GM23338 (cell line): Measurements from ENCODE around the gene USH1G.

Experiments used
- CREB1 ChIP-seq: fragments of 250-450 bp; sonication (Bioruptor Pico); IDR thresholded peaks from 2 replicates; pipeline ENCODE4 v1.5.0; 2020; ENCODE audit warnings: low read depth, mild to moderate bottlenecking, moderate library complexity
- EZH2 ChIP-seq: fragments of 200-600 bp; sonication (generic); IDR thresholded peaks from one replicate; pipeline ENCODE4 v1.8.0; 2017; ENCODE audit warnings: antibody characterized with exemption, mild to moderate bottlenecking, low read depth; ENCODE audit not compliant: unreplicated experiment
- EZH2phosphoT487 ChIP-seq: fragments of 200-600 bp; sonication (generic); IDR thresholded peaks from one replicate; pipeline ENCODE4 v1.8.1; 2018; ENCODE audit warnings: antibody characterized with exemption; ENCODE audit not compliant: unreplicated experiment
- JUNB ChIP-seq: IDR thresholded peaks from one replicate; pipeline ENCODE4 v1.6.1; 2016; ENCODE audit warnings: antibody characterized with exemption; ENCODE audit not compliant: unreplicated experiment
- POLR2AphosphoS5 ChIP-seq: IDR thresholded peaks from 2 replicates; pipeline ENCODE4 v1.6.1; 2016; ENCODE audit warnings: antibody characterized with exemption, low read depth
- STAT1 ChIP-seq: IDR thresholded peaks from one replicate; pipeline ENCODE4 v1.6.1; 2016; ENCODE audit warnings: antibody characterized with exemption; ENCODE audit not compliant: unreplicated experiment
- ZNF331 ChIP-seq: fragments of 250-450 bp; sonication (Bioruptor Pico); IDR thresholded peaks from 2 replicates; pipeline ENCODE4 v1.5.0; 2020; ENCODE audit warnings: low read depth, mild to moderate bottlenecking, moderate library complexity
- TF ChIP-seq, protein P1 (sequence below), 2 experiments: fragments of 200-600 bp in 1 of 2; sonication (generic) in 1 of 2; conservative IDR thresholded peaks; 2 replicates each; pipeline versions ENCODE4 v1.5.1 to v1.6.1; 2016 to 2017; ENCODE audit warnings: antibody characterized with exemption in 2 of 2, low read depth in 2 of 2, mild to moderate bottlenecking in 2 of 2, moderate library complexity in 1 of 2
- TF ChIP-seq, protein P2 (sequence below): IDR thresholded peaks from 2 replicates; pipeline ENCODE4 v1.6.1; 2016; ENCODE audit warnings: antibody characterized with exemption
- TF ChIP-seq, protein P3 (sequence below): IDR thresholded peaks from one replicate; pipeline ENCODE4 v1.6.1; 2018; ENCODE audit warnings: antibody characterized with exemption; ENCODE audit not compliant: unreplicated experiment

DNA sequence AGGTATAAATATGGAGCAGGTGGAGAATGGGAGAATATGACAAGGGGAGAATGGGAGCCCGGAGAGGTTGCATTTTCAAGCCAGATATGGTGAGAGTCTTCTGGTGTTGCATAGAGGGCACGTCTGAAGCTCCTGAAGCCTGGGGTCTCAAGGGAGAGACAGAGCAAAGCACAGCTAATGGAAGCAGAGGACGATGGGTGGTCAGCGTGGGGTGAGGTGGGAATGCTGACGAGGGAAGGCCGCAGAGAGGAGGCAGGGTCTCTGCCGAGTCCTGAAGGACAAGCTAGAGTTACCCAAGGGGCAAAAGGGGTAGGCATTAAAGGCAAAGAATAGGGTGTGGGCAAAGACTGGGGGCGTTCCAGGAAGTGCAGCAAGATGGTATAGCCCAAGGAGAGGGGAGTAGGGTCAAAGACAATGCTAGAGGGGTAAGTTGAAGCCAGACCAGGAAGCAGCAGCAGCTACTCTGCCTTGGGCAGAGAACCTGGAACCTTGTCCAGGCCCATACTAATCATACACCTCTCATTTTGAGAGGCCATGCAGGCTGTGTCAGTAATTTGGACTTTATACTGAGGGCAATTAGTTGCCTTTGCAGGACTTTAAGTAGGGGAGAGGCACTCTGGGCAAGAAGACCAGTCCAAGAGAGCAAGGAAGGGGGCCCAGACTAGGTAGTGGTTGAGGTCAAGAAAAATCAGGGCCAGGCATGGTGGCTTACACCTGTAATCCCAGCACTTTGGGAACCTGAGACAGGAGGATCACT is 15.3 kb upstream of the USH1G start:
- TF ChIP-seq EZH2phosphoT487 (no peak), EZH2 (no peak), CREB1 (CRISPR knock-in tag) (no peak), STAT1 (no peak), POLR2AphosphoS5 (no peak), JUNB (no peak), ZNF331 (CRISPR knock-in tag) (no peak)
- TF ChIP-seq, protein P1, sequence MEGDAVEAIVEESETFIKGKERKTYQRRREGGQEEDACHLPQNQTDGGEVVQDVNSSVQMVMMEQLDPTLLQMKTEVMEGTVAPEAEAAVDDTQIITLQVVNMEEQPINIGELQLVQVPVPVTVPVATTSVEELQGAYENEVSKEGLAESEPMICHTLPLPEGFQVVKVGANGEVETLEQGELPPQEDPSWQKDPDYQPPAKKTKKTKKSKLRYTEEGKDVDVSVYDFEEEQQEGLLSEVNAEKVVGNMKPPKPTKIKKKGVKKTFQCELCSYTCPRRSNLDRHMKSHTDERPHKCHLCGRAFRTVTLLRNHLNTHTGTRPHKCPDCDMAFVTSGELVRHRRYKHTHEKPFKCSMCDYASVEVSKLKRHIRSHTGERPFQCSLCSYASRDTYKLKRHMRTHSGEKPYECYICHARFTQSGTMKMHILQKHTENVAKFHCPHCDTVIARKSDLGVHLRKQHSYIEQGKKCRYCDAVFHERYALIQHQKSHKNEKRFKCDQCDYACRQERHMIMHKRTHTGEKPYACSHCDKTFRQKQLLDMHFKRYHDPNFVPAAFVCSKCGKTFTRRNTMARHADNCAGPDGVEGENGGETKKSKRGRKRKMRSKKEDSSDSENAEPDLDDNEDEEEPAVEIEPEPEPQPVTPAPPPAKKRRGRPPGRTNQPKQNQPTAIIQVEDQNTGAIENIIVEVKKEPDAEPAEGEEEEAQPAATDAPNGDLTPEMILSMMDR (conservative IDR thresholded peaks at IDR 0.05; ENCODE audit: low read depth in 2 of 2): no peak
- TF ChIP-seq, protein P2, sequence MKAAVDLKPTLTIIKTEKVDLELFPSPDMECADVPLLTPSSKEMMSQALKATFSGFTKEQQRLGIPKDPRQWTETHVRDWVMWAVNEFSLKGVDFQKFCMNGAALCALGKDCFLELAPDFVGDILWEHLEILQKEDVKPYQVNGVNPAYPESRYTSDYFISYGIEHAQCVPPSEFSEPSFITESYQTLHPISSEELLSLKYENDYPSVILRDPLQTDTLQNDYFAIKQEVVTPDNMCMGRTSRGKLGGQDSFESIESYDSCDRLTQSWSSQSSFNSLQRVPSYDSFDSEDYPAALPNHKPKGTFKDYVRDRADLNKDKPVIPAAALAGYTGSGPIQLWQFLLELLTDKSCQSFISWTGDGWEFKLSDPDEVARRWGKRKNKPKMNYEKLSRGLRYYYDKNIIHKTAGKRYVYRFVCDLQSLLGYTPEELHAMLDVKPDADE: no peak
- TF ChIP-seq, protein P3, sequence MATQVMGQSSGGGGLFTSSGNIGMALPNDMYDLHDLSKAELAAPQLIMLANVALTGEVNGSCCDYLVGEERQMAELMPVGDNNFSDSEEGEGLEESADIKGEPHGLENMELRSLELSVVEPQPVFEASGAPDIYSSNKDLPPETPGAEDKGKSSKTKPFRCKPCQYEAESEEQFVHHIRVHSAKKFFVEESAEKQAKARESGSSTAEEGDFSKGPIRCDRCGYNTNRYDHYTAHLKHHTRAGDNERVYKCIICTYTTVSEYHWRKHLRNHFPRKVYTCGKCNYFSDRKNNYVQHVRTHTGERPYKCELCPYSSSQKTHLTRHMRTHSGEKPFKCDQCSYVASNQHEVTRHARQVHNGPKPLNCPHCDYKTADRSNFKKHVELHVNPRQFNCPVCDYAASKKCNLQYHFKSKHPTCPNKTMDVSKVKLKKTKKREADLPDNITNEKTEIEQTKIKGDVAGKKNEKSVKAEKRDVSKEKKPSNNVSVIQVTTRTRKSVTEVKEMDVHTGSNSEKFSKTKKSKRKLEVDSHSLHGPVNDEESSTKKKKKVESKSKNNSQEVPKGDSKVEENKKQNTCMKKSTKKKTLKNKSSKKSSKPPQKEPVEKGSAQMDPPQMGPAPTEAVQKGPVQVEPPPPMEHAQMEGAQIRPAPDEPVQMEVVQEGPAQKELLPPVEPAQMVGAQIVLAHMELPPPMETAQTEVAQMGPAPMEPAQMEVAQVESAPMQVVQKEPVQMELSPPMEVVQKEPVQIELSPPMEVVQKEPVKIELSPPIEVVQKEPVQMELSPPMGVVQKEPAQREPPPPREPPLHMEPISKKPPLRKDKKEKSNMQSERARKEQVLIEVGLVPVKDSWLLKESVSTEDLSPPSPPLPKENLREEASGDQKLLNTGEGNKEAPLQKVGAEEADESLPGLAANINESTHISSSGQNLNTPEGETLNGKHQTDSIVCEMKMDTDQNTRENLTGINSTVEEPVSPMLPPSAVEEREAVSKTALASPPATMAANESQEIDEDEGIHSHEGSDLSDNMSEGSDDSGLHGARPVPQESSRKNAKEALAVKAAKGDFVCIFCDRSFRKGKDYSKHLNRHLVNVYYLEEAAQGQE: no peak
